ENCODE data around the gene CACNG4.

CACNG4 gene

GRCh38 chr17:66994930-66995535 lies 30.5 kb downstream of the CACNG4 start:
- TF ChIP-seq CTCF (IDR thresholded peaks at IDR 0.05), result no peak
- no peak for DNase-seq (ENCODE audit: low spot score)
- Histone ChIP-seq H3K27ac (no peak overlapping the region), H3K4me3 (no peak overlapping the region)

- no peak for DNase-seq (ENCODE audit: low spot score)
- no peak for TF ChIP-seq CTCF (IDR thresholded peaks at IDR 0.05)
- Histone ChIP-seq H3K27ac (no peak overlapping the region), H3K4me3 (no peak overlapping the region)
Observed at GRCh38 chr17:66995944-66996343, 31.4 kb downstream of the CACNG4 start.

- DNase-seq (ENCODE audit: low spot score), result no peak
- Histone ChIP-seq H3K4me3 (no peak overlapping the region), H3K27ac (no peak overlapping the region)
- TF ChIP-seq CTCF (IDR thresholded peaks at IDR 0.05), result no peak
Observed at GRCh38 chr17:66996926-66997325, 32.4 kb downstream of the CACNG4 start.

- H3K4me3 ChIP-seq, result no peak overlapping the region
- no peak for TF ChIP-seq CTCF (IDR thresholded peaks at IDR 0.05)
Observed at GRCh38 chr17:67003231-67003630, 38.7 kb downstream of the CACNG4 start.

GRCh38 chr17:67004181-67004580 lies 39.7 kb downstream of the CACNG4 start:
- TF ChIP-seq CTCF (IDR thresholded peaks at IDR 0.05), result no peak
- H3K27ac ChIP-seq, result no peak overlapping the region
- no peak for DNase-seq (ENCODE audit: low spot score)
- no peak overlapping the region for H3K4me3 ChIP-seq

More at GRCh38 chr17:67003231-67003630, 38.7 kb downstream of the CACNG4 start:
- DNase-seq (ENCODE audit: low spot score), result no peak
- no peak overlapping the region for H3K27ac ChIP-seq

GRCh38 chr17:67007266-67007665 lies 42.8 kb downstream of the CACNG4 start:
- TF ChIP-seq CTCF (IDR thresholded peaks at IDR 0.05), result no peak
- Histone ChIP-seq H3K27ac (no peak overlapping the region), H3K4me3 (no peak overlapping the region)
- DNase-seq (ENCODE audit: low spot score), result no peak

GRCh38 chr17:67008101-67008500 lies 43.6 kb downstream of the CACNG4 start:
- TF ChIP-seq CTCF (IDR thresholded peaks at IDR 0.05), result no peak
- H3K27ac ChIP-seq, result no peak overlapping the region
- no peak overlapping the region for H3K4me3 ChIP-seq
- no peak for DNase-seq (ENCODE audit: low spot score)

Measured in coronary artery (tissue), 2 donors.